SIG-M5 (cell line): Measurements from ENCODE around the gene PLA2G15.

Experiments used
- DNase-seq: peaks from one replicate; lab custom pipeline; 2025; lab: John Stamatoyannopoulos, UW

Gene PLA2G15

DNA sequence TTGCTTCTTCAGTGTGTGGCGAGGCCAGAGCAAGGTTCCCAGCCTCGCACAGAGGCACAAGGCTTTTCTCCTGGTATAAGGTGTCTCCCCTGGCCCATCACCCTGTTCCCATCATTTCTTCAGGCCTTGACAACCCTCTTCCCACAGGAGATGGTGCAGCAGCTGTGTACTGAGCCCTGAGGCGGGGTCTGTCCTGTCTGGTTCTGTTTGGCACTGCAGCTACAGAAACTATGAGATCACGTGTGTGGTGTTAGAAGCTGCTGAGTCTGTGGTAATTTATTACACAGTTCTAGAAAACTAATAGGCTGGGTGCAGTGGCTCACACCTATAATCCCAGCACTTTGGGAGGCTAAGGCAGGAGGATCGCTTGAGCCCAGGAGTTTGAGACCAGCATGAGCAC lies 7.2 kb downstream of the PLA2G15 start:
- DNase-seq = no peak

GRCh38 chr16:68253721-68254120 lies 8.5 kb downstream of the PLA2G15 start:
- DNase-seq = no peak

DNA sequence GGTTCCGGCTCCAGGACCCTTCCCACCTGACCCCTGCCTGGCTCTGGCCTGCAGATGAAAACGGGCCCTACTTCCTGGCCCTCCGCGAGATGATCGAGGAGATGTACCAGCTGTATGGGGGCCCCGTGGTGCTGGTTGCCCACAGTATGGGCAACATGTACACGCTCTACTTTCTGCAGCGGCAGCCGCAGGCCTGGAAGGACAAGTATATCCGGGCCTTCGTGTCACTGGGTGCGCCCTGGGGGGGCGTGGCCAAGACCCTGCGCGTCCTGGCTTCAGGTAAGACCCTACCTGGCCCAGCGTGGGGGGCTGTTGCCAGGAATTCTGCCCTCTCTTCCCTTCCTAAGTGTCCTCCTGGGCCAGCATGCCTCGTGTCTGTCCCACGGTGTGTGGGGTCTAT lies 10.5 kb downstream of the PLA2G15 start:
- no peak for DNase-seq

DNA sequence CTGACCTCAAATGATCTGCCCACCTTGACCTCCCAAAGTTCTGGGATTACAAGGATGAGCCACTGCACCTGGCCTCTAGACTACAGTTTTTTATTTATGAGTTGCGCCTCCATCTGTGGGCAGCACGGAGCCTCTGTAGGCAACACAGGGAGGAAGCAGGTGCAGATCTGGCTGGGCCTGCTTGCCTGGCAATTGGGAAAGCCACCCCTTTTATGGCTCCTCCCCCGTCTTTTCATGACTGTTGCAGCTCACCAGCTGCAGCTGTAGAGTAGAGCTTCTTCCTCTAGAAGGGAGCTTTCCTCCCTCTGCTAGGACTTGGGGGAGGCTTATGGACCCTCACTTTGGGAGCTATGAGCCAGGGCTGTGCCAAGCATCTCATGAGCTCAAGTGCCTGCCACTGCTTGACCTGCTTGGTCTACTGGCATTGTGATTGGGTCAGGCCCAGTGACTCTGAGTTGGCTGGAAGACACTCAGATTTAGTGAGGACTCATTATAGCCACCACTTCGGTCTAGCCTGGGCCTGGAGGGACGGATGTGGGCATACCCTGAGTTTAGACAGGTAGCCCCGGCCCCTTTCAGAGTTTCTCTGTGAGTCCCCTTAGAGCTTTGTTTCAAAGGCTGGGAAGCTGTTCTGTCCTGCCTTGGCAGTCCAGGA lies 12.2 kb downstream of the PLA2G15 start:
- DNase-seq = no peak

DNA sequence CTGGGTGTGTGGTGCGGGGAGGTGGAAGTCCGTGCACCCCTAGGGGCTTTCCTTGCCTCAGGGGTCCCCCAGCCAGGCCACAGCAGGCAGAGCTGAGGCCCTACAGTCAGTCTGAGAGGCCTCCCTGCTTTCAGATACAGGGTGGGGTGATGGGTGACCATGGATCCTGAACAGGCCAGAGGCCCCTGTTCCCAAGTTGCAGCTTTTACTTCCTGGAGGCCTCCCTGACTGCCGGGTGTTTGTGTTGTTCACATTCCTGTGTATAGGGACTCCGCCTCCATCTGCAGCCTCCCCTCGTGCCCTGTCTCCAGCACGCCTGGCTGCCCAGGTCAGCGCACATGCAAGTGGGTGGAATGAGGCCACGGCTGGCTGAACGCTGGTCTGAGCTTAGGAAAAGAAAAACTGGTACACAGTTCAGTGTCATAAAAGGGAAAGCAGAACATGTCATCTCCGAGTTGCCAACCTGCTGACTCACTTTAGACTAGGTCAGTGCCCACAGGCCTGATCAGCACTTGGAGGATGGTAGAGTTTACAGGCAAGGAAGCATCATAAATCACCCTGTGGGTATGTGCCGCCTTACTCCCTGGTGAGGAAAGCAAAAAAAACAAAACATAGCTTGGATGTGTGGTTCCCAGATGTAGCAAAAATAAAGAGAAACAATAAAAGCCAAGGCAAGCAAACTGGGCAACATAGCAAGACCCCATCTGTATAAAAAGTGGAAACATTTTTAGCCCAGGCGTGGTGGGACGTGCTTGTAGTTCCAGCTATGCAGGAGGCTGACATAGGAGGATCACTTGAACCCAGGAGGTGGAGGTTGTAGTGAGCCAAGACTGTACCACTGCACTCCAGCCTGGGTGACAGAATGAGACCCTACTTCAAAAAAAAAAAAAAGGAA lies 13.0 kb downstream of the PLA2G15 start:
- DNase-seq = no peak

DNA sequence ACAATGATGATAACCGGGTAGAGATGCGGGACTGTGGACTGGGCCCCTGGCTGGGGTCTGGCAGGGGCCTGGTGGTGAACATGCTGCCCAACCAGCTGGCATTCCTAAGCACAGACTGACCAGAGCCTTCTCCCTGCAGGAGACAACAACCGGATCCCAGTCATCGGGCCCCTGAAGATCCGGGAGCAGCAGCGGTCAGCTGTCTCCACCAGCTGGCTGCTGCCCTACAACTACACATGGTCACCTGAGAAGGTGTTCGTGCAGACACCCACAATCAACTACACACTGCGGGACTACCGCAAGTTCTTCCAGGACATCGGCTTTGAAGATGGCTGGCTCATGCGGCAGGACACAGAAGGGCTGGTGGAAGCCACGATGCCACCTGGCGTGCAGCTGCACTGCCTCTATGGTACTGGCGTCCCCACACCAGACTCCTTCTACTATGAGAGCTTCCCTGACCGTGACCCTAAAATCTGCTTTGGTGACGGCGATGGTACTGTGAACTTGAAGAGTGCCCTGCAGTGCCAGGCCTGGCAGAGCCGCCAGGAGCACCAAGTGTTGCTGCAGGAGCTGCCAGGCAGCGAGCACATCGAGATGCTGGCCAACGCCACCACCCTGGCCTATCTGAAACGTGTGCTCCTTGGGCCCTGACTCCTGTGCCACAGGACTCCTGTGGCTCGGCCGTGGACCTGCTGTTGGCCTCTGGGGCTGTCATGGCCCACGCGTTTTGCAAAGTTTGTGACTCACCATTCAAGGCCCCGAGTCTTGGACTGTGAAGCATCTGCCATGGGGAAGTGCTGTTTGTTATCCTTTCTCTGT lies 14.0 kb downstream of the PLA2G15 start:
- DNase-seq = no peak

GRCh38 chr16:68263559-68264127 lies 18.5 kb downstream of the PLA2G15 start:
- no peak for DNase-seq

DNA sequence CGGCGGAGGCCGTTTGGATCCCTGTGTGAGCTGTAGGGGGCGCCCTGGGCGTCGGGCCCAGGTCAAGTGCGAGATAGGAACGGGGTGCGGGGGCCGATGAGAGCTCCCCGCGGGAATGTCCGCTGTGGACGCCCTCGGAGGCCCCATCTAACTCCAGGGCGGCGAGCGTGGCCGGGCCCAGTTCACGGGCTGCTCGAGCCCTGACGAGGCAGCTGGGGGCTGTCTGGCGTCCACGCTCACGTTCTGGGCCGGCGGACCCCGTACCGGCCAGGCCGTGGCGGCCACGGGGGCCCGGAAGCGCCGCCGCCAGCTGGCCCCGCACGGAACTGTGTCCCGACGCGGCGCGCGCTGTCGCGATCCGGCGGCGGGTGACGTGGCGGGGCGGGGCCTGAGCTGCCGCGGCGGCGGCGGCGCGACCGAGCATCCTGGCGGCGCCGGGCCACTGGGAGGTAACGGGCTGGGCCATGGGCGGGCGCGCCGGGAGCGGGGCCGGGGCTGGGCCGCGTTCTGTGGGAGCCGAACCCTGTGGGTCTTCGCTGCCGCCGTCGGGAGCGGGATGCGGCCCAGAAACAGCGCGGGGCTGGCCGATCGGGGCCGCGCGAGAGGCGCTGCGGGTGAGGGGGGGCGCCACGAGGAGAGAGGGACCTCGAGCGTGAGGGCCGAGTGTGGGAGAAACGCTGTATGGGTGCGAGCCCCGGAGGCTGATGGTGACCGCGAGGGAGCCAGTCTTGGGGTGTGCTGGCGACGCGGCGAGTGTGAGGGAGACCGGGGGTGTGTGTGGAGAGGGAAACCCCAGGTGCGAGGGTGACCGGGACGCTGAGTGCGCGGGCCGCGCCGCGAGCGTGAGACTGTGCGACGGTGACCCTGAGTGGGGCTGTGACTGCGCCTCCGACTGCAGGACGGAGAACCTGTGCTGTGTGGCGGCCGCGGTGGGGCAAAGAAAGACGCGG lies 19.2 kb downstream of the PLA2G15 start, which contains the start of gene SLC7A6:
TSS of gene SLC7A6 (plus strand) at position 399 of the 950 bp plus-strand sequence. CDS start 10,201 bp downstream, outside the sequence.
- DNase-seq = no peak

- DNase-seq = peak; percentile 55
Observed at GRCh38 chr16:68265078-68265920, 20.1 kb downstream of the PLA2G15 start.

GRCh38 chr16:68267612-68268405 lies 22.6 kb downstream of the PLA2G15 start:
- no peak for DNase-seq

DNA sequence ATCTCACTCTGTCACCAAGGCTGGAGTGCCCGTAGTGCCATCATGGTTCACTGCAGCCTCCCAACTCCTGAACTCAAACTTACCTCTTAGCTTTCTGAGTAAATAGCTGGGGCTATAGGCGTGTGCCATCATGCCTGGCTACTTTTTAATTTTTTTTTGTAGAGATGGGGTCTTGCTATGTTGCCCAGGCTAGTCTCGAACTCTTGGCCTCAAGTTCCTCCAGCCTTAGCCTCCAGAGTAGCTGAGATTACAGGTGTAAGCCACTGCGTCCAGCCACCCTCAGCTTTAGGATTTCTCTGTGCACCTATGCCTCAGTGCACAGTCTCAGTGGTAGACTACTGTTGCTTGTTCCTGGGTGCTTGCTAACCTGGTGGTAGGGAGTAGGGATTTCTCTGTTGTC lies 24.6 kb downstream of the PLA2G15 start:
- no peak for DNase-seq

- DNase-seq = no peak
Observed at GRCh38 chr16:68270353-68270752, 25.2 kb downstream of the PLA2G15 start.

DNA sequence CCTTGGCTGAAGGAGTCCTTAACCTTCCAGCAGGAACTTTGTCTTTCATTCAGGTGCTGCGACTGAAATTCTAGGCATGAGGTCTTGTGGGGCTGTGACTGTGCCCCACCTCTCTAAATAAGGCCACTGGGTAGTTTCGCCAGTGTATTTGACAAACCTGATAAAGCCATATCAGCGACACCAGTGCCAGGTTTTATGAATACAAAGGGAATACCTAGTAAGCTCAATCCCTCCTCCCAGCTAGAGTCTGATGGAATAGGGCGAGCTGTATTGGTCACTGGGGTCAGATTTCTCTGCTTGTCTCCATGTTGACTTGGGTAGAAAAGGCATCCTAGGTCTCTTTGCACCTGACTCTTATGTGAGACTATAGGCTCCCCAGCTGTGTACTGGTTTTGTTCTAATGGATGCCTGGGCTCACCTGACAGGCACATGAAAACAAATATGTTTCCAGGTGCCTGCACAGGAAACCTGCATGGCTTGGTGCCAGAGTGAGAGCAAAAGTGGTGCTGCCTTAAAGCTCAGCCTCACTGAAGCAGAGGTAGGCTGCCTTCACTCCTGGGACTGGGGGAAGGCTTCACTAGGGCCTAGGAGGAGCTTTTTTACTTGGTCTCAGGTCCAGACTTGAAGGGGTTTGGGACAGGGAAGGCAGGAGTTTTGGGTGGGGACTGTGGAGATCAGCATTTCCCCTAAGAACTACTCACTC lies 27.5 kb downstream of the PLA2G15 start:
- no peak for DNase-seq

DNA sequence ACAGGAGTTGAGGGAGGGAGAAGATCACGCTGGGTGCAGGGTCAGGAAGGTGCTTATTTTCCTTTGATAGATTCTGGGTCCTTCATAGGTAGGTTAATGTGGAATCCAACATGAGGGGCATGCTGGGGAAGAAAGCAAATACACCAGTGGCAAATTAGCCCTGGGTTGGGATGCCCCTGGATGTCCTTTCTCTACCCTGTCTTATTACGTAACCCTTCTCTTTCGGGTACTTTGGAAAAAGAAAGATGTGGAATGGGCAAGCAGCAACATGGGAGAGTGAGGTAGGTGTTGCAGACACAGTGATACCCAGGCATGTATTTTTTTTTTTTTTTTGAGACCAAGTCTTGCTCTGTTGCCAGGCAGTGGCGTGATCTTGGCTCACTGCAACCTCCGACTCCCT lies 28.3 kb downstream of the PLA2G15 start:
- DNase-seq = no peak

DNA sequence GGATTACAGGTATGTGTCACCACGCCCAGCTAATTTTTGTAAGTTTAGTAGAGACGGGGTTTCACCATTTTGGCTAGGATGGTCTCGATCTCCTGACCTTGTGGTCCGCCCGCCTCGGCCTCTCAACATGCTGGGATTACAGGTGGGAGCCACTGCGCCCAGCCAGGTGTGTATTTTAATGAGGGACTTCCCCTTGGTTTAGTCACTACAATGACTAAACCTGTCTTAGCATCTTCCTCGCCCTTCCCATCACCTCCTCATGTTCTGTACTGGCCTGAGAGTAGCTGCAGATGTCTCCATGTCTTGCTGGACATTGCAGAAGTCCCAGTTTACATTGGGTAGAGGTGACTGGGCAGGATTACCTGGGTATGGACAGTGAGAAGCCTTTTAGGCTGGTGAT lies 28.7 kb downstream of the PLA2G15 start:
- DNase-seq = no peak

GRCh38 chr16:68274441-68274840 lies 29.3 kb downstream of the PLA2G15 start:
- DNase-seq = no peak

DNA sequence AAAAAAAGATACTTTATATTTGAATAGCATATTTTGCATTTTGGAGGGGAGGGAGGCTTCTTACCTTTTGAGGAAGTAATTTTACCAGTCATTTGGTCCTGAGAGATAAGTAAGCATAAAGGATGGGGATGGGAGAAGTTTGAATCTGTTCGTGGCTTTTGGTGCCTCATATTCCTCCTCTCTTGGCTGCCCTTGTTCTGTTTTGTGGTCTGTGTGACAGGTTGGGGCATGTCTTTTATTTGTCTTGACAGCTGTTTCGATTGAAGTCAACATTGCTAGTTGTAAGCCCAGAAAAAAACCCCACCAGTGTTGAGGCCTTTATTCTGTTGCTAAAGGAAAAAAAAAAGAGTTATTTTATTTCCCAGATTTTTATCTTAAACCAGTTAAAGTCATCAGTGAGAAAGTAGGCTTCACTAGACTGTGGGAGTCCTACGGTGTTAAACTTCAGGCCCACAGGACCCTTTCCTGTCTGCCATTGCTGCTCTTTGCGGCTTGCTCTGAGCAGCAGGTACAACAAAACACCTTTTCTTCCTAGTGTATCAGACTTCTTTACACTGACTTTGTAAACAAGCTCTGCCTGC lies 30.5 kb downstream of the PLA2G15 start:
- DNase-seq = no peak

- DNase-seq = no peak
Observed at GRCh38 chr16:68276223-68276622, 31.1 kb downstream of the PLA2G15 start.
